ENCODE measurements around the gene G0S2. TPM values are rescaled to one million over a fixed set of nuclear protein-coding genes. Genes with fewer than 3 reads are reported as not detected.

G0S2 gene
- 1 to 10 TPM in 1 of 3 donors, under 1 TPM in 1, not detected in 1; 0.59 to 3.1 TPM for polyA plus RNA-seq

DNA sequence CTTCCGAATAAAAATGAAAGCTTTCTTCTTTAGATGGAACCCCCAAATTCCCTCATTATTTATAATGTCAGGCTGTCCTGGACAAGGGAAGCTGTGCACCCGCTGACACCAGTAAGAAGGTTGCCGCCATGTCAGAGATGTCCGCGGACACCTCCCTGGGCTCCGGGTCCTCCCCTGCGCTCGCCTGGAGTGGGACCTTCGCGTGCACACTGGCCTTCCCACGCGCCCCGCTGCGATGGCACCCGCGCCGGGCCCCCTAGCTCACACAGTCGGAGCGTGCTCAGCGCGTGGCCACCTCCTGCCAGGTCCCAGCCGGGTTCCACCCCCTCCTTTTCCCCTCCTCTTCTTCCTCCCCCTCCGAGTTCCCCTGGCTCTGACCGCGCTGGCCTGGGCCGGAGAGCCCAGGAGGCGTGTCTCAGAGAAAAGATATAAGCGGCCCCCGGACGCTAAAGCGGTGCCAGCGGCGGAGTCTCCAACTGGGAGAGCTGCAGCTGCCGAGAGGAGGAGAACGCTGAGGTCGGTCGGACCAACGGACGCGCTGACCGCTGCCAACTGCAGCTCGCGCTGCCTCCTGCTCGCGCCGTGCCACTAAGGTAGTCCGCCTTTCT is at the start of gene G0S2:
G0S2 (plus strand) TSS at position 456 of the 608 bp plus-strand sequence. CDS start 273 bp downstream, outside the sequence.
- H3K9me3 Mint-ChIP-seq: no peaks in the 10 kb centered on the region
- H3K27ac Mint-ChIP-seq: peak within 1 kb of the TSS in 1 of 6 donors; percentile 3
- peaks cover 14 to 28% (median 23%) of the 10 kb centered on the region in 3 donors for H3K27me3 Mint-ChIP-seq (ENCODE audit: low read depth in 3 of 3)
- peaks cover 0 to 4% (median 0%) of the 10 kb centered on the region in 3 donors for H3K36me3 Mint-ChIP-seq
- peaks cover 15 to 18% of the 10 kb centered on the region in 2 donors for H3K4me1 Mint-ChIP-seq
- no peak for DNase-seq
- H3K4me3 Mint-ChIP-seq: peak within 1 kb of the TSS; percentile 12 to 65 (median 36)

- H3K27ac Mint-ChIP-seq: peak overlapping the region in 1 of 6 donors; percentile 31
- H3K4me3 Mint-ChIP-seq: no peak overlapping the region
- H3K9me3 Mint-ChIP-seq: no peaks in the 10 kb centered on the region
- H3K36me3 Mint-ChIP-seq: peaks cover 0 to 8% (median 4%) of the 10 kb centered on the region in 3 donors
- no peak for DNase-seq
- H3K27me3 Mint-ChIP-seq (ENCODE audit: low read depth in 3 of 3): peaks cover 0 to 2% (median 0%) of the 10 kb centered on the region in 3 donors
- no peaks in the 10 kb centered on the region for H3K4me1 Mint-ChIP-seq
Observed at GRCh38 chr1:209625791-209626285, 49.4 kb upstream of the G0S2 start.

DNA sequence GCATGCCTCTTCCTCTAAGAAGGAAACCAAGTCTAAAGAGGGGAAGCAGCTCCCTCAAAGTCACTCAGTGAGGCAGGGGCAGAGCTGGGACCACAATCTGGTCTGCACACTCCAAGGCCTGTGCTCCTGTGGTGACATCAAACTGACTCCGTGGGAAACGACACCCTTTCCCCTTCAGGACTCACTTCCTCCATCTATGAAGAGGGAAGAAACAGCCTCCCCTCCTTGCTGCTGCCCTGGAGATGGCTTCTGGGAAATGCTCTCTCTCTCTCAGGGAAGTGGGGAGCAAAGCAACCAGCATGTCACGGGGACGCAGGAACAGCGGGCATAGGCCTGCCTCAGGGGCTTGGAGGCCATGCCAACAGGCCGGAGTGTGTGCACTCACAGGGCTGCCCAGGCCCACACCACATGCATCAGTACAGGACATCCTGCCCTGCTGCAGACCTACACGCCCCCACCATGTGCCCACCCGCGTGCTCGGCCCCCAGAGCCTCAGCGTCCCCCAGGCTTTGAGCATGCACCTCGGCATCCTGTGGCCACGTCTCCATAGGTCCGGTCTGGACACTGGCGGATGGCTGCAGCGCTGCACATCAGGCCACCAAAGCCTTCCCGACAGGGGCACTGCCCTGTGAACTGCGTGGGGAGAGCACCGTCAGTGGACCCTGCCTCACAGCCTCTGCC is 48.7 kb upstream of the G0S2 start:
- peaks cover 0 to 4% (median 3%) of the 10 kb centered on the region in 3 donors for H3K27me3 Mint-ChIP-seq (ENCODE audit: low read depth in 3 of 3)
- peaks cover 0 to 8% (median 4%) of the 10 kb centered on the region in 3 donors for H3K36me3 Mint-ChIP-seq
- peak overlapping the region in 1 of 6 donors; percentile 31 for H3K27ac Mint-ChIP-seq
- no peaks in the 10 kb centered on the region for H3K9me3 Mint-ChIP-seq
- DNase-seq: no peak
- no peaks in the 10 kb centered on the region for H3K4me1 Mint-ChIP-seq
- no peak overlapping the region for H3K4me3 Mint-ChIP-seq

DNA sequence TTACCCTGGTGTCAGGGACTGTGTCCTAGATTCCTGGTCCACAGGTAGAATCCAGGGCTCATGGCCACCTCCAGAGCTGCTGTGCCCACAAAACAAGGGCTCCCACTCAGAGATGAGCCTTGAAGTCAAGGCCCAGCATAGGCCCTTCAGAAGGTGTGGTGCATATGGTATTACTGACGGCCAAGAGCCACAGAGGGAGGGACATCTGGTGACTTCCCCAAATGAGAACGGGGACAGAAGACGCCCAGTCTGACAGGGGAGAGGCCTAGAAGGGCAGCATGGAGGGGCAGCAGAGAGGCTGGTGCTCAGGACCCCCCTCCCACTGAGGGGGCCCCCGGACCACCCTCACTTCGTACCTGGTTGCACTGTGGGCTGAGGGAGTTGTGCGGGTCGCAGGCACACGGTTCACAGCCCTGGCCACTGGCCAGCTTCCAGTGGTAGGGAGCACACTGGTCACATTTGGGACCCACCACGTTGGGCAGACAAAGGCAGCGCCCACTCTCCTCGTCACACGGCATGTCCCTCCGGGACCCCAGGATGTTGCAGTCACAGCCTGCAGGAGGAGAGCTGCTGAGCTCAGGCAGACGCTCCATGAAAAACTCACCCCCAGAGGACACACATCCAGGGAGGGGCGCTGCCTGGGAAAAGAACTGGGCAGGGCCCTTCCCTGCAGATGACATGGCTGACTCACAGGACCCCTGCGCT is 48.0 kb upstream of the G0S2 start:
- Mint-ChIP-seq H3K4me3 (no peak overlapping the region), H3K4me1 (no peaks in the 10 kb centered on the region), H3K9me3 (no peaks in the 10 kb centered on the region), H3K27ac (no peak overlapping the region), H3K36me3 (peaks cover 0 to 3% (median 0%) of the 10 kb centered on the region in 3 donors), H3K27me3 (ENCODE audit: low read depth in 3 of 3) (peaks cover 0 to 4% (median 3%) of the 10 kb centered on the region in 3 donors)
- DNase-seq: no peak

DNA sequence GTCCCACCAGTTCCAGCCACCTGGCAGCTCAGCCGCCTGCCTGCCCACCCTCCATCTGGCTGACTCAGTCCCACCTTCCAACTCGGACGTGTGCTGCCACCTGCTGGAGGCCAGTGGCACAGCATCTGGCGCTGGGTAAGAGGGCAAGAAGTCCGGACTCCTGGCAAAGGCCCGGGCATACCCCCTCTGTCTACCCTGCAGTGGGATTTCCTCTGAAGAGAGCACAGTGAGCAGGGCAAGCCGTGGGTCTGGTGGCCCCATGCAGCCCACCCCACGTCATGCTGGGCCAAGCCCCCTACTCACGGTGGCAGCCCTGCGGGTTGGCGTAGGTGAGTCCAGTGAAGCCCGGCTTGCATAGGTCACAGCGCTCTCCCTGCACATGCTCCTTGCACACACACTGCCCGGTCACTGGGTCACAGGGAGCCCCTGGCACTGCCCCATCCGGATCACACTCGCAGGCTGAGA is 47.4 kb upstream of the G0S2 start:
- no peak overlapping the region for H3K4me3 Mint-ChIP-seq
- peaks cover 0 to 4% (median 3%) of the 10 kb centered on the region in 3 donors for H3K27me3 Mint-ChIP-seq (ENCODE audit: low read depth in 3 of 3)
- H3K36me3 Mint-ChIP-seq: peaks cover 0 to 3% (median 0%) of the 10 kb centered on the region in 3 donors
- DNase-seq: peak; percentile 52 to 61 (median 57)
- no peaks in the 10 kb centered on the region for H3K9me3 Mint-ChIP-seq
- H3K4me1 Mint-ChIP-seq: no peaks in the 10 kb centered on the region
- H3K27ac Mint-ChIP-seq: no peak overlapping the region

GRCh38 chr1:209628618-209629299 is 46.5 kb upstream of the G0S2 start:
- Mint-ChIP-seq H3K27me3 (ENCODE audit: low read depth in 3 of 3) (peaks cover 0 to 4% (median 3%) of the 10 kb centered on the region in 3 donors), H3K27ac (no peak overlapping the region), H3K9me3 (no peaks in the 10 kb centered on the region), H3K4me3 (no peak overlapping the region), H3K4me1 (no peaks in the 10 kb centered on the region), H3K36me3 (peaks cover 0 to 3% (median 0%) of the 10 kb centered on the region in 3 donors)
- no peak for DNase-seq

- DNase-seq: no peak
- Mint-ChIP-seq H3K27me3 (ENCODE audit: low read depth in 3 of 3) (peaks cover 0 to 3% (median 2%) of the 10 kb centered on the region in 3 donors), H3K4me1 (no peaks in the 10 kb centered on the region), H3K27ac (no peak overlapping the region), H3K4me3 (no peak overlapping the region), H3K9me3 (no peaks in the 10 kb centered on the region), H3K36me3 (peaks cover 0 to 1% (median 0%) of the 10 kb centered on the region in 3 donors)
Observed at GRCh38 chr1:209629621-209630382, 45.4 kb upstream of the G0S2 start.

DNA sequence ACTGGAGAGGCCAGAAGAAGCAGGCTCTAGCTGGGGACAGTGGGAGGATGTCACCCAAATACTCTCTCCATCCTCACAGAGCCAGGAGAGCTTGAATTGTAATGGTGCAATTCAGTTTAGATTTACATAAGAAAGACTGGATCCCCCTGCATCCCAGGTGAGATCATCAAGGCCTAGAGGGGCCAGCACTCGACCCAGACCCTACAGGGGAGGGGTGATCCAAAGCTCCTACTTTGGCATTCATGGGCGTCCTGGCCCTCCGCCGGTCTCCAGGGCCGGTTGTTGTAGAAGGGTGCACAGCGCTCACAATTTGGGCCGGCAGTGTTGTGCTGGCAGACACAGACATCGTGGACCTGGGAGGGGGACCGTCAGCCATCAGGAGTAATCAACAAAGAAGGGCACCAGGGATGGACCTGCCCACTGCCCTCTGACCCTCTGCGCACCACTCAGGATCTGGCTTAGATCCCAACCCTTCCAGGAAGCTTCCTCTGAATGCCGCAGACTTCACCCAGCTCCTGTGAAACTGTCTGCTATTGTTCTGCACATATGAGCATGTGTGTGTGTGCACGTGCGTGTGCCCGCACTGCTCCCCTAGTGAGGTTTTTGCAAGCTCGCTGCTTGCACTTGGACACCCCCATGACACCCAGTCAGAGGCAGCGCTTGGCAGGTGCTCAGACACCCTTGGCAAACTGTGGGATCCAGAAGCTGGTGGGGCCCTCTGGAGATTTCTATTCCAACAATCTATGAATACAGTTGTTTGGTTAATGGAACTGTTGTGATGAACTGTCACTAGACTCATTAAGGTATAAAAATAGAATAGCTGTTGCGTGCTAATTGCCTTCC is 44.6 kb upstream of the G0S2 start:
- Mint-ChIP-seq H3K27ac (no peak overlapping the region), H3K27me3 (ENCODE audit: low read depth in 3 of 3) (peaks cover 0 to 3% (median 3%) of the 10 kb centered on the region in 3 donors), H3K4me3 (no peak overlapping the region), H3K4me1 (no peaks in the 10 kb centered on the region), H3K36me3 (peaks cover 0 to 3% (median 0%) of the 10 kb centered on the region in 3 donors), H3K9me3 (no peaks in the 10 kb centered on the region)
- DNase-seq: no peak

GRCh38 chr1:209633335-209633997 is 41.7 kb upstream of the G0S2 start:
- peaks cover 0 to 3% (median 3%) of the 10 kb centered on the region in 3 donors for H3K27me3 Mint-ChIP-seq (ENCODE audit: low read depth in 3 of 3)
- DNase-seq: no peak
- peaks cover 0 to 3% (median 0%) of the 10 kb centered on the region in 3 donors for H3K36me3 Mint-ChIP-seq
- no peak overlapping the region for H3K27ac Mint-ChIP-seq
- H3K4me3 Mint-ChIP-seq: no peak overlapping the region
- no peaks in the 10 kb centered on the region for H3K4me1 Mint-ChIP-seq
- no peaks in the 10 kb centered on the region for H3K9me3 Mint-ChIP-seq

GRCh38 chr1:209634005-209634737 is 41.0 kb upstream of the G0S2 start:
- Mint-ChIP-seq H3K27ac (no peak overlapping the region), H3K4me3 (no peak overlapping the region), H3K9me3 (no peaks in the 10 kb centered on the region), H3K27me3 (ENCODE audit: low read depth in 3 of 3) (peaks cover 0 to 3% (median 3%) of the 10 kb centered on the region in 3 donors), H3K36me3 (peaks cover 0 to 3% (median 0%) of the 10 kb centered on the region in 3 donors), H3K4me1 (no peaks in the 10 kb centered on the region)
- no peak for DNase-seq

DNA sequence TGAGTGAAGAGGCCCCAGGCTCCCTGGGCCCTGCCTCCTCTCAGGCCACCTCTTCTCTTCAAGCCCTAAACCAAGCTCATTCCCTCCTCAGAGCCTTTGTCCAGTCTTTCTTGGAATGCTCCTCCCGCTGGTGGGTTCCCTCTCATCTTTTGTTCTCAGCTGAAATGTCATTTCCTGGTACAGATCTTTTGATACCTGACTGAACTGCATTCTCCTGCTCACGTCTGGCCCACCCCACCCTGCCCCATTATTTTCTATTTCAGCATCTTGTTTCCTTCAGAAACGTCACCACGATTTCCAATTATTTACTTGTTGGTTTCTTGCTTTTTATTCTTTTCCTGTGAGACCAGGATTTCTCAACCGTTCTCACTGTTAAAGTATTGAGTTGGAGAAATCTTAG is 39.4 kb upstream of the G0S2 start:
- H3K36me3 Mint-ChIP-seq: peaks cover 0 to 3% (median 0%) of the 10 kb centered on the region in 3 donors
- no peak overlapping the region for H3K27ac Mint-ChIP-seq
- H3K4me1 Mint-ChIP-seq: no peaks in the 10 kb centered on the region
- peaks cover 0 to 3% (median 3%) of the 10 kb centered on the region in 3 donors for H3K27me3 Mint-ChIP-seq (ENCODE audit: low read depth in 3 of 3)
- no peak overlapping the region for H3K4me3 Mint-ChIP-seq
- DNase-seq: no peak
- H3K9me3 Mint-ChIP-seq: no peaks in the 10 kb centered on the region

All from immature natural killer cell (primary cell).